Tongue (tissue), 2 donors: Measurements from ENCODE around the gene HDAC4. TPM values are rescaled to one million over a fixed set of nuclear protein-coding genes. Genes with fewer than 3 reads are reported as not detected.

ENCODE experiments used
- DNase-seq: peaks from one replicate; pipeline ENCODE4 v3.0.0-alpha.2; 2015
- total RNA-seq: library from RNA; depleted of rRNA; stranded (reverse); fragments of >200 nt; gene quantifications from one replicate; pipeline ENCODE4 v1.2.3, GENCODE V29; 2014

The HDAC4 gene
- total RNA-seq, 1 donor from 2014 or later = 34.2 TPM

DNA sequence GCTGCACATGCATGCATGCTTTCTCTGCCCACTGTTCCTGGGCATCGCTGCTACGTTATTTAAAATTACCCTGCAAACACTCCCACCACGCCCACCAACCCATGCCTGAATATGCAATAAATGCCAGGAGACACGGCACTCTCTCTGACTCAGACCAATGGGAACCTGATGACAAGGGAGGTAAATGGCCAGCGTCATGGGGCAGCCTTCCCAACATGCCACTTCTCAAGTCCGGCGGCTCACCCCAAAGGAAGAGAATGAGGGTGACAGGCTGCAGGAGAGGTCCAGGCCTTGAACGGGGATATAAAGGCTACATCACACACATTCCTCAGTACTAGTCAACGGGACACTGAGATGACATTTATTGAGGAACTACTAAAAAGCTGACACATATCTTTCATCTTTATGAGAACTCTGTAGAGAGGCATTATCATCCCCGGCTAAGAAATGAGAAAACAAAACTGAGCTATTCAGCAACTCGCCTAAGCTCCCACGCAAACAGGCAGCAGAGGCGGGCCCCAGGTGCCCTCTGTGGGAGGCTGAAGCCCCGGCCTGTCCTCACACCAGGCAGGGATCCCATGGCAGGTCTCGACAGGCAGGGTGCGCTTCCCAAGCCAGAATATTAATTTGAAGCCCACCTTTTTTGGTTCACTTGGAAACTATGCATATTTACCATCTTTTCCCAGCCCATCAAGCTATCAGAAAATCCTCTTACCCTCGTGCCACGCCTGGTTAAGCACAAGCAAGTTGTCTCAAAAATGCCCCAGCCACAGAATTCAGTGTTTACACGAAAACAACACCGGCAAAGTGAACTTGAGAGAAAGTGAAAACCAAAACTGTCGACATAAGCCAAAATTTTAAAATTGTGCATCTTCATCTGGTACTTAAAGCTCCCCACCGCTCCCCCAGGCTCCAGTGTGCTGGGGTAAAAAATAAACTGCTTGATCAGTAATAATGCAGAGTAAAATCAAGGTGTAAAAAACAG, 166.3 kb downstream of the HDAC4 start:
- DNase-seq = no peak

DNA sequence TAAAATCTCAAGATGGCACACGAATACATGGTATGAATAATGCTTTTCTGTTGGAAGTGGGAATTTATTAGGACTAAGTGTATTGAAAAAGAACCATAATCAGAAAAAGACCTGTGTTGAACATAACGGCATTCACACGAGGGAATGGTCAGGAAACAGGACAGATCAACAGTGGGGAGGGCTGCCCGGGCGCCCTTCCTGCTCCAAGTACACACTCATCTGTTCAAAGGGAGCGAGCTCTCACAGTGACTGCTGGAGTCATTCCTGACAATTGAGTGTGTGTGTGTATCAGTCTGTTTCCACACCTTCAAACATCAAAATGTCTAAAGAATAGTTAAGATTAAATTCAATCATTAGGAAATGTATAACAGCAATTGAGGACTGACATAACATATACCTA, 167.2 kb downstream of the HDAC4 start:
- no peak for DNase-seq

DNA sequence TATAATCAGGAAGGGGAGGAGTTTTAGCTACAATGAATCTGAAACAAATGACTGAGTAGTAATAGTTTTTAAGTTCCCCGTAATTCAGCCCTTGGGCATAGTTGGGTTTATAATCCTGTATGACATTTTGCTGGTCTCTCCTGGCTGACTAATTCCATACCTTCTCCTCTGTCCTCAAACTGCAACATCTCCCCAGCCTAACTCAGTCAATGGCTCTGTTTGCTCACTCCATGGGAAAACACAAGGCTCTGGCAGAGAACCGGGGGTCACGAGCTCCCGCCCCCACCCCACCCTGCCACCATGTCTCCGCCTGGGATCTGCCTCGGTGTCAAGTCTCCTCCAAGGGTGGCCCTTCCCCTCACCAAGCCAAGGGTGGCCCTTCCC, 168.6 kb downstream of the HDAC4 start:
- DNase-seq = no peak

DNA sequence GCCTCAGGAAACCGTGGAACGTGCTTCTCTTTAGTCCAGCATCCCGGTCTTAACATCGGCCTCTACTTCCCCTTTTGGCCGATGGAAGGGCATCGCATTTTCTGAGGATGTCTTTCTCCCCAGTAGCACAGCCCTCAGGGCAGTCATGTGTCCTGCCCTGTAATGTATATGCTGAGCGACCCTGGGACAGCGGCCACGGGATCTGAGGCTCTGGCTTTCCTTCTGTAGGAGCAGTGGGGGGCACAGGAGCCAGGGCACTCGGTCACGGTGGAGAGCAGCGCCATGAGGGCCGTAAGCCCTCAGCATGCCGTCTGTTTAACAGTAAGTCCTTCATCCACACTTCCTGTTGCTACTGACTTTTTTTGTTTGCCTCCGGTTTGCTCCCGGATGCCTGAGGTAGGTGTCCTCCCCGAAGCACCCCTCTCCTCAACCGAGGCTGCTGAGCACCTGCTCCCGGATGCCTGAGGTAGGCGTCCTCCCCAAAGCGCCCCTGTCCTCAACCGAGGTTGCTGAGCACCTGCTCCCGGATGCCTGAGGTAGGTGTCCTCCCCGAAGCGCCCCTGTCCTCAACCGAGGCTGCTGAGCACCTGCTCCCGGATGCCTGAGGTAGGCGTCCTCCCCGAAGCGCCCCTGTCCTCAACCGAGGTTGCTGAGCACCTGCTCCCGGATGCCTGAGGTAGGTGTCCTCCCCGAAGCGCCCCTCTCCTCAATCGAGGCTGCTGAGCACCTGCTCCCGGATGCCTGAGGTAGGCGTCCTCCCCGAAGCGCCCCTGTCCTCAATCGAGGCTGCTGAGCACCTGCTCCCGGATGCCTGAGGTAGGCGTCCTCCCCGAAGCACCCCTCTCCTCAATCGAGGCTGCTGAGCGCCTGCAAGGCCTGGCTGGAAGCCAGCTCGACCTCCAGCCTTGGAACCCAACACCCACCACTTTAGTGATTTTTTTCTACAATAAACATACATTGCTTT, 169.3 kb downstream of the HDAC4 start:
- no peak for DNase-seq

DNA sequence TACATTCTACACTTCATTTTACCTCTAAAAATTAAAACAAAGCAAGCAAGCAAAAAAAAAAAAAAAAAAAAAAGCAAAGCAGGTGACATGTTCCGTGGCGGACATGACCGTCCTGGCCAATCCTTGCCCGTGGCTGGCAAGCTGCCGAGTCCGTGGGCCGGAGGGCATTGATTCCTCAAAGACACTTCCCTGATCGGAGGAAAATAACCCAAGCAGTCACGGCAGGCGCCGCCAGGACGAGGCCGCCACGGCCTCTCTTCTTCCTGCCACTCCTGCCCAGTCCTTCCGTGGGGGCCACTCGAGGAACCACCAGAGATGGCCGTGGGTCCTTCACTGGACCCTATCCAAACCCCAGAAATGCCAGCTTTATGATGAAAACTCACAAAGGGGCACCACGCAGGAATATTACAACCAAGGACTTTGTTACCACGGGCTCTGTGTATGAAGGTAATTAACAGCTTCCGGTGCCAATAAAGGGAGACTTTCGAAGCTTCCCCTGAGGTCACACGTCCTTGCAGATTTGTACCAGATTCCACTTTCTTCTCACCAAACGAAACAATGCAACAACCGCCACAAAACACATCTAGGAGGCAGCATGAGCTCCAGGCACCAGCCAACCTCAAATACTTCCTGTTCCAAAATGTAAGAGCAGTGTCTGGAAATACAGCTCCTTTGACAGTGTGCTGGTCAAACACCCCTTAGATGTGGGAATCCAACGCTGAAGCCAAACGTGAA, 170.3 kb downstream of the HDAC4 start:
- DNase-seq = no peak

DNA sequence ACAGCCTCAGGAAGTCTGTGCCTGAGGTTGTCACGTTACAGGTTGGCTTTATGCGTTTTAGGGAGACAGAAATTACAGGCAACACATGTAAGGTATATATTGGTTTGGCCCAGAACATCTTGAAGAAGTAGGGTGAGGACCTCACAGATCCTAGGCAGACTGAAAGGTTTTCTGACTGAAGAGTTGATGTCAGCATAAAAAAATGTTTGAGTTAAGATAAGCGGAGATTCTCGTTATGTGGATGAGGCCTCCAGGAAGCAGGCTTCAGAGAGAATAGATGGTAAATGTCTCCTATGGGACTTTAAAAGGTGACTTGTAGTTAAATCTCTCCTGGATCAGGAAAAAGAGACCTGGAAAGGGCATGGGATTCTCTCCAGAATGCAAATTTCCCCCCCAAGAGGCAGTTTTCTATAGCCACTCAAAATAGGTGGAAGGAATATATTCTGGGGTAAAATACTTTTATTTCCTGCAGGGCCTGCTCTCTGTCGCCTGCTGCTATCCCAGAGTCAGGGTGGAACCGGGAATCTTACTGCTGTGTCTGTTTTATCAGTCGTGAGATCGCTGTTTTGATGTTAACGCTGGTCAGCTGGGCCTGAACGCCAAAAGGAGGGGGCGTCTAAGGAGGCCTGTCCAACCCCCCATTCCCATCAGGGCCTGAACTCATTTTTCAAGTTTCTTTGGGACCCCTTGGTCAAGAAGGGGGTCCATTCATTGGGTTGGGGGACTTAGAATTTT, 171.1 kb downstream of the HDAC4 start:
- no peak for DNase-seq

DNA sequence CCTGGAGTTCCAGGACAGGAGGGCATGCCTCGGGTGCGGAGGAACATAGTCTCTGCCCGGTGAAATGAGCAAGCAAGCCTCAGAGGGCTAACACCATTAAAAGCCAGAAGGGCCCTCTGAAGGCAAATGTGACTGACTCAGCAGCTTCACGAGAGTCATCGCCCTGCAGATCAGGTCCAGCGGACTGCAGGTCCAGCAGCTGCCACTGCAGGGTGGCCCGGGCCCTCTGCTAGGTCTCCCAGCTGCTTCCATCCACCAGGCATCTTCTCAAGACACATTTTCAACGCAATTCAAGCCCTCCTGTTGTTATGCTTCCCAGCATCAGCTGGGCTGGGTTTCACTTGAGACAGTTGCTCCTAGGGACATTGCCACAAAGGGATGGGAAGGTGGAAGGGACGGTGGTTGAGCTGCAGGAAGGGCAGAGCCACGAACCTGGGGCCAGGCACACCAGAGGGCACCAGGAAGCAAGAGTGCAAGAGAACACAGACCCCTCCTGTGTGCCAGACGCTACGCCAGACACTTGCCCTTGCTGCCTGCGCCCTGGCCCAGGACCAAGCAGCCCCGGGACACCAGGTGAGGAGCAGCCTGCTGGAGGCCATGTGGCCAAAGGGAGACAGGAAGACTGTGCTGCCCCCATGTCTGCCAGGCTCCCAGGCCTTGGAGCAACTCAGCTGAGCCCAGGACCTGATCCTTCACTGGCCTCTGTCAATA, 173.0 kb downstream of the HDAC4 start:
- DNase-seq = peak; percentile 94

DNA sequence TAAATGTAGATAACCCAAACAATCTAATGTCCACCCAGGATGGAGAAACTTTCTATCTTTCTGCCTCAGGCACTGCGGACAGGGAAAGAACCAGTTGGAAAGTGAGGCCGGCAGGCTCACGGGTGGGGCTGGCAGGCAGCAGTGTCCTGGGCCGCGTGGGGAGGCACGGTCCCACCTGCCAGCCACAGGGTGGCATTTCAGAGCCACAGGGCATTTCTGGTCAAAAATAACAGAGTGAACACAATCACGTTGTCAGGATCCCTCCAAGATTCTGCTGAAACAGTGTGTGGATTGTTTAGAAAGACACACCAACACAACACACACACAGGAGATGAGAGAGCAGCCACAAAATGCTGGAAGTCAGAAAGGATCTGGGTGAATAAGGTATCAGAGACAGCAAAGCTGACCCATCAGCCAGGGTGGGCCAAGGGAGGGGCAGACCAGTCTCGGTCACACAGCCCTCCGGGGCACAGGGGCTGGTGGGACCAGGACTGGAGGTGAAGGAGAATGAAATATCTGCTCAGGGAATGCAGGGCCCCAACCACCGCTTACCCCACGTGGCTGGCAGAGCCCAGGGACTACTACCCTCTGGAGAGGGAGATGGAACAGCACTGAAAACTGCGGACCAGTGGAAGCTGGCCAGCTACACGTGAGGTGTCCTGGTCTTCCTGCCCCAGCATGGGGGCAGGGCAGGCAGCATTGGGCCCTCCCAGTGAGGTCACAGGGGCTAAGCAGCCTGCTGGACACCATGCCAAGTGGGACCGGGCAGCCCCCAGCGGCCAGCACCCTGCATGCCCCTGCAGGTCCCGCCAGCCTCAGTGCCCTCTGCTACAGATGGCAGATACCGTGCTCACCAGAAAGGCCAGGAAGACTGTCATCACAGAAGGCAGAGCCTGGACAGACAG, 173.9 kb downstream of the HDAC4 start:
- DNase-seq = no peak

DNA sequence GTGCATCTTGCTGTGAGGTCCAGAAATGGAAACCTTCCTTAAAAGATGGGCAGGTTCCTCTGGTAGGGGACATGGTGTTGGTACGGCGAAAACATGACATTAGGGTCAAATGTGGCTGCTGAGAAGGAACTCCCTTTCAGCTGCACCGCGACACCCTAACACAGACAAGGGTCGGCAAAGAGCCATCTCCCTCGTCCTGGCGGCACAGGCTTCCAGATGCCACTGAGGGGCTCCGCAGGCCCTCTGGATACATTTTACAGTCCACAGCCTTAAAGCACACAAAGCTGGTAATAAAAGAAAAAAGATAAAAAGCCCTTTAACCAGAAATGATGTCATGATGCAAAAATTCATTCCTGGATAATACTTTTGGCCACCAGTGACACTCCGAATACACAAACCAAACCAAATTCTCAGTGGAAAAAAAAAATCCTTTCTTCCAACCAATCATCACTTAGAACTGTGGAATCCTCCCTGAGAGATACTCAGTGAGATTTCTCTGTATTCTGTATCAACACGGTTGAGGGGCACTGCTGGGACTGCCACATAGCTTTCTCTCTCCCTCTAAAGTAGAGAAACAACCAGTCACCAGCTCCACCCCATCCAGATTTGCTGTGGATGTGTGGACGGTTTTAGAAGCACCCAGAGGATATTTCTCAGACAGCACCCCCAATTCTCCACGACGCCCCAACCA, 174.8 kb downstream of the HDAC4 start:
- peak; percentile 66 for DNase-seq

DNA sequence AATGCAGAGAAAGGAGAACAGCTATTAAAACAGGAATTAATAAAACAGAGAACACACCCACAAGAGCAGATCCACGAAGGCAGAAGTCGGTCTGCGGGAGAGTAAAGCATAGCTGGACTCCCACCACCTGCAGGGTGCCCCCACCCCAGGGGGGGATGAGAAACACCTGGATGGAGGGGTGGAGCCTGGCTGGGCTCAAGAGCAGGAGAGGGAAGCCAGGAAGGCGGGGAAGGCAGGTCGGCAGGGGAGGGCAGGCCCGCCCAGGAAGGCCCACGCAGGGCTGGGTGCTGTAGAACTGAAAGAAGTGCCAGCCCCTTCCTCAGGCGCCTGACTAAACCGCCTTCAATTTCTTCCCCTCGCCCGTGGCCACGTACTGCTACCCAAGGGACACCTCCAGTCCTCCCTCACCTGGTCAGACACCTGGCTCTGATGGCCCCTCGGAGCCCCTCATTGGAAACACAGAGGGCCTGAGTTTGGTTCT, 175.4 kb downstream of the HDAC4 start:
- no peak for DNase-seq

DNA sequence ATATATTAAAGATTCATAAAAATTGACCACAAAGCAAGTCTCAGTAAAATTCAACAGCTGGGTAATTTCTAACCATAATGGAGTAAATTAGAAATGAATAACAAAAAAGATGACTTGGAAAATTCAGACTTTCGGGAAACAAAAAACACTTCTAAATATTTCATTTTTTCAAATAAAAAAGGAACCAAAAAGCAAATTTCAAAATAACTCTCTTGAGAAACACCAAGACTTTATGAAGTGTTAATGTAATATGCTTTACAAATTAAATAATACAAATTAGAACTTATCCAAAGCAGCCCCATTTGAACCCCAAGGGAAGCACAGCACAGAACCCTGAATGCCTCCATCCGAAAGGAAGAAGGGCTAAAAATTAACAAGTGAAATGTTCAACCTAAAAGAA, 175.9 kb downstream of the HDAC4 start:
- no peak for DNase-seq

DNA sequence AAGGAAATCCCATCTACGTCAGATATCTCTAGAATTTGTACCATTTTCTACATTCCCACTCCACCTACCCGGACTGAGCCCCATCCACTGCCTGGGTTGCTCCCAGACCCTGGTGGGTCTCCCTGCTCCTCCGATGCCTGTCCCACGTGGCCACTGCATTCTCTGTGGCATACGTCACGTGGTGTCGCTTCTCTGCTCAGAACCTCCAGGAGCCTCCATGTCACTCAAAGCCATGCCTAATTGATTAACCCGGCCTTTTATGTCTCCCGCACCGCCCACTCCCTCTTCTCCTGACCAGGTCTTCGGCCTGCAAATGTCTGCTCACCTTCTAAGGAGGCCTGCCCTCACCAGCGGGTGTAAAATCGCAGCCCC, 176.6 kb downstream of the HDAC4 start:
- no peak for DNase-seq

DNA sequence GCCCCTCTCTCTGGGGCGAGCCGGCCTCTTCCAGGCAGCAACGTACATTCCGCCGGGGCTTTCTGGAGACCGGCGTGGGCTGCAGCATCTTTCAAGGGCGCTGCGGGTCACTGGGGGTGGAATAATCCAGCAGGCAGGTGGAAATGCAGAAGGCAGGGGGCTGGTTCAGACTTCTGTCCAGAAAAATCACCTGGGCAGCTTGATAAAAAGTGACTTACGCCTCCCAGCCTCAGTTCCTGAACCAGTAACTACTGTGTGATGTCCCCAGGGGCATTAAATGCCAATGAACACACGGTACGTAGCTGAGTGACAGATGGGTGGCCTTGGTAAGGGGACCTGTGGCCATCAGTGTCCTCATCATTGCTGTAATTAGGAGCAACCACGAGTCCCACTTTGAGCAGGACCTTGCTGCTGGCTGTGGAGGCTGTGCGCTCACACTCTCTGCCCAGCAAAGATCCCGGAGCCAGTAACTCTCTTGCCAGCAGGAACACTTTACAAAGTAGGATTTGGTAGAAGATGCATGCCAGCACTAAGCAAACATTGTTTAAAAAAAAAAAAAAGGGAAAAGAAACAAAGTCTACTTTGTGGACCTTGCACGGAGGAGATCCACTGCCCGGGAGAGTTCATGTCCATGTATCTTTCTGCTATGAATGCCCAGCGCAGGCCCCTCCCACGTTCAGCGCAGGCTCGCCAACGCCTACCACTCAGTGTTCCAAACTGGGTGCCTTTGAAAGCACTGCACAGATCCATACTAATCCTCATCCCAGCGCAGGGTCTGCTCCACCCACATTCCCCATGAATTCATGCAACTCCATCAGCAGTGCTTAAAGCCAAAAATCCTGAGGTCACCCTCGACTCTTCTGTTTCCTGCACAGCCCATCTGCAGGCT, 177.3 kb downstream of the HDAC4 start:
- peak; percentile 86 for DNase-seq

DNA sequence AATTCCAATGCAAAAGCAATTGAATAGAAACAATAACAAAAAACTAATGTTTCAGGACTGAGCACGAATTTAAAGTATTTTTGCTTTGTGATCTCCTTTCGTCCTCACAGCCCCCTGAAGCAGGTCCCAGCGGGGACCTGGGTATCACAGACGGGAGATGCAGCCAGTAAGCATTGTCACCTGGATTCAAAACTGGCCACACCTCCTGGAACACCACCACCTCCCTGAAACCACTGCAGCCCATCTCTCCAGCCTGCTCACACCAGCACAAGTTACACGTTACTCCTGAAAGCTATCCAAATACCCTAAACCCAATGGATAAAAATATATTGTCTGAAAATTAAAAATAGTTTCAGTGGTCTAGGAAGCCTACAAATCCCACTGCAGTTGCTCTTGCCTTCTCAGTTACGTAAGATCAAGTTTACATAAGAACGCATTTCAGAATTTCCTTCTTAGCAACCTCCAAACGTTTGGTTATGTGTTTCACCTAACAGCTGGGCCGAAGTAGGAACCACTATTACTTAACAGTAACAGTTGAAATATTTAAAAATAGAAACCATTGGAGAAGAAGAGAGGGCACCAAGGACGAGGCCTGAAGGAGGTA, 178.0 kb downstream of the HDAC4 start:
- DNase-seq = peak; percentile 76

DNA sequence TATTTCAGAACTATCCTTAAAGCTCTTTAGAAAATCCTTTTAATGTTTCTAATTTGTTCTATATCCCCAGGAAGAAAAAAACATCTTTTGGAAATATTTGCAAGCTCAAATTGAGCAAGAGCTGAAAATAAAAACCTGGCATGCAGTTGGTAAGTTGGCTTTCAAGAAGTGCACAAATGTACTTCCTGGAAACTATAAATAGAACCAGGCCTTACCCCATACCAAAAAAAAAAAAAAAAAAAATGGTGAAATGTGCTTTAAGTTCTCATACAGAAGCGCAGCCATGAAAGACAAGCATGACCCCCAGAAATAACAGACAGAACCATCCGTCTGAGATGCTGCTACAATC, 178.5 kb downstream of the HDAC4 start:
- peak; percentile 77 for DNase-seq

DNA sequence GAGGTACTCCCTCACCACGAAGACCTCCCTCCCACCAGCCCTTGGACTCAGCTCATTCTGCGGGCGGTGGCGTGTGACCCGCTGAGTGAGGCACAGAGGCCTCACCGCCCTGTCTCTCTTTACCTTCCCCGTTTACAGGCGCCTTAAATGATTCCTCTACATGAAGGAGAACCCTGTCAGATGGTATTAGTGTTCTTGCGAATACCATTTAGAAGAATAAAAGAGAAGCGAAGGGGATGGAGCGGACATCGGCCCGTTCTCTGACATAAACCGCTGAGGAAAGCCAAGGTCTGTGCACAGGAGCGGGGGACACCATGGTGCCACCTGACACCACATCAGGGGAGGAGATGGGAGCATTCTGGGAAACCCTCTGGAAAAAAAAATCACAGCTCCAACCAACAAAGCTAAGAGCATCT, 179.8 kb downstream of the HDAC4 start:
- no peak for DNase-seq

DNA sequence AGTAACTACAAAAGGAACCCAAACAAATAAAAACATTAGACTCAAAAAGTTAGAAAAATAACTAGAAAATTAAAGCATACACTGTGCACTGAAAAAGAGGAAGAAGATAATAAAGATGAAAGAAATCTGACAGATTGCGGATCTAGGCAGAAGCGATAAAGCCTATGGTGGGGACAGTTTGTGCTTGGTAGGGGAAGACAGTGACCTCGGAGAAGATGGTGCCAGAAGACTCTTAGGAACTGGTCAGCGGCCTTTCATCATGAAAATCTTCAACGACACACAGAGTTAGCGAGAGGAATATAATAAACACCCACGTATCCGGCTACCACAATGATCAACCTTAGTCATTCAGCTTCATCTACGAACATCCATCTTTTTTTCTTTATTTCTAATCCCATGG, 180.5 kb downstream of the HDAC4 start:
- no peak for DNase-seq
